H9 (cell line): ENCODE data around the gene DNAAF3. TPM values are rescaled to one million over a fixed set of nuclear protein-coding genes. Genes with fewer than 3 reads are reported as not detected.
A peak's percentile ranks its signal among the peaks of the same experiment; 100 is the strongest.

Experiments used
- DNase-seq: peaks from one replicate; pipeline ENCODE4 v3.0.0-alpha.2; 2017
- H2AFZ ChIP-seq: one replicate; pipeline ENCODE4 v1.6.1; 2013; ENCODE audit warnings: mild to moderate bottlenecking, low read length, control low read depth, moderate library complexity
- H2AK5ac ChIP-seq: 2 replicates; pipeline ENCODE4 v1.6.1; 2013; ENCODE audit warnings: low read length, control low read depth, mixed read lengths; ENCODE audit not compliant: insufficient read length
- H2BK120ac ChIP-seq: one replicate; pipeline ENCODE4 v1.6.1; 2013; ENCODE audit warnings: low read depth, mild to moderate bottlenecking, low read length, control low read depth, inconsistent platforms; ENCODE audit not compliant: poor library complexity, severe bottlenecking
- H2BK12ac ChIP-seq: 2 replicates; pipeline ENCODE4 v1.6.1; 2013; ENCODE audit warnings: low read length, control low read depth, mixed read lengths, low read depth; ENCODE audit not compliant: insufficient read length
- H2BK15ac ChIP-seq: 2 replicates; pipeline ENCODE4 v1.6.1; 2013; ENCODE audit warnings: low read depth, low read length, control low read depth
- H2BK20ac ChIP-seq: one replicate; pipeline ENCODE4 v1.6.1; 2013; ENCODE audit warnings: low read depth, mild to moderate bottlenecking, low read length, control low read depth, inconsistent platforms; ENCODE audit not compliant: poor library complexity, severe bottlenecking
- H2BK5ac ChIP-seq: 2 replicates; pipeline ENCODE4 v1.6.1; 2013; ENCODE audit warnings: low read length, control low read depth, mixed read lengths; ENCODE audit not compliant: insufficient read length
- H3K14ac ChIP-seq: 2 replicates; pipeline ENCODE4 v1.6.1; 2013; ENCODE audit warnings: low read length, control low read depth; ENCODE audit not compliant: insufficient read depth
- H3K18ac ChIP-seq: 2 replicates; pipeline ENCODE4 v1.6.1; 2013; ENCODE audit warnings: low read depth, mild to moderate bottlenecking, mixed read lengths, low read length, control low read depth; ENCODE audit not compliant: insufficient read length
- H3K23ac ChIP-seq: 2 replicates; pipeline ENCODE4 v1.6.1; 2013; ENCODE audit warnings: low read length, control low read depth, mixed read lengths, low read depth; ENCODE audit not compliant: insufficient read length
- H3K23me2 ChIP-seq: 2 replicates; pipeline ENCODE4 v1.6.1; 2013; ENCODE audit warnings: low read depth, mild to moderate bottlenecking, mixed read lengths, low read length, control low read depth; ENCODE audit not compliant: insufficient read length, poor library complexity, severe bottlenecking
- H3K27ac ChIP-seq: 2 replicates; pipeline ENCODE4 v1.5.1; 2013; ENCODE audit warnings: low read length, control low read depth, mixed read lengths, low read depth; ENCODE audit not compliant: insufficient read length
- H3K27me3 ChIP-seq: 2 replicates; pipeline ENCODE4 v1.6.1; 2013; ENCODE audit warnings: low read length, control low read depth, inconsistent platforms; ENCODE audit not compliant: insufficient read depth
- H3K4ac ChIP-seq: 2 replicates; pipeline ENCODE4 v1.6.1; 2013; ENCODE audit warnings: low read depth, mild to moderate bottlenecking, control low read depth, inconsistent platforms, low read length, moderate library complexity
- H3K4me1 ChIP-seq: 2 replicates; pipeline ENCODE4 v1.6.1; 2013; ENCODE audit warnings: low read length, control low read depth, inconsistent platforms; ENCODE audit not compliant: insufficient read depth
- H3K4me2 ChIP-seq: 2 replicates; pipeline ENCODE4 v1.6.1; 2013; ENCODE audit warnings: low read length, control low read depth, mixed read lengths; ENCODE audit not compliant: insufficient read length, insufficient read depth
- H3K56ac ChIP-seq: 2 replicates; pipeline ENCODE4 v1.6.1; 2013; ENCODE audit warnings: low read depth, mild to moderate bottlenecking, mixed read lengths, low read length, control low read depth; ENCODE audit not compliant: insufficient read length
- H3K79me1 ChIP-seq: 2 replicates; pipeline ENCODE4 v1.6.1; 2013; ENCODE audit warnings: low read depth, mild to moderate bottlenecking, moderate library complexity, low read length, control low read depth, inconsistent platforms; ENCODE audit not compliant: insufficient read depth, poor library complexity, severe bottlenecking
- H3K79me2 ChIP-seq: 2 replicates; pipeline ENCODE4 v1.6.1; 2013; ENCODE audit warnings: low read length, control low read depth, inconsistent platforms; ENCODE audit not compliant: insufficient read depth
- H3K9ac ChIP-seq: 2 replicates; pipeline ENCODE4 v1.6.1; 2013; ENCODE audit warnings: low read length, control low read depth, mixed read lengths; ENCODE audit not compliant: insufficient read length; ENCODE audit errors: extremely low read depth
- H3K9me3 ChIP-seq: one replicate; pipeline ENCODE4 v1.6.1; 2013; ENCODE audit warnings: low read depth, low read length, inconsistent platforms; ENCODE audit not compliant: control insufficient read depth
- H3T11ph ChIP-seq: one replicate; pipeline ENCODE4 v1.6.1; 2013; ENCODE audit warnings: mild to moderate bottlenecking, low read length, control low read depth, inconsistent platforms
- H4K20me1 ChIP-seq: one replicate; pipeline ENCODE4 v1.6.1; 2013; ENCODE audit not compliant: control insufficient read depth, insufficient read length, insufficient read depth
- H4K5ac ChIP-seq: 2 replicates; pipeline ENCODE4 v1.6.1; 2013; ENCODE audit warnings: low read depth, mild to moderate bottlenecking, mixed read lengths, low read length, control low read depth; ENCODE audit not compliant: insufficient read length
- H4K8ac ChIP-seq: replicated peaks from 2 replicates; pipeline ENCODE4 v1.6.1; 2013; ENCODE audit warnings: low read length, control low read depth, mixed read lengths, low read depth; ENCODE audit not compliant: insufficient read length
- H4K91ac ChIP-seq: 2 replicates; pipeline ENCODE4 v1.6.1; 2013; ENCODE audit warnings: low read depth, mild to moderate bottlenecking, moderate library complexity, mixed read lengths, low read length, control low read depth; ENCODE audit not compliant: insufficient read length
- H3K27ac Mint-ChIP-seq, 3 experiments: 2 replicates in 2 of 3; 3 replicates in 1 of 3; pipeline ENCODE4 v1.8.0; 2020 to 2021; ENCODE audit warnings: mixed read lengths in 3 of 3, mild to moderate bottlenecking in 1 of 3, moderate library complexity in 1 of 3
- H3K27me3 Mint-ChIP-seq: 2 replicates; pipeline ENCODE4 v1.8.0; 2021; ENCODE audit warnings: low read depth, mild to moderate bottlenecking, moderate library complexity, mixed read lengths
- H3K36me3 Mint-ChIP-seq, 3 experiments: 2 replicates in 2 of 3; 3 replicates in 1 of 3; pipeline ENCODE4 v1.8.0; 2020 to 2021; ENCODE audit warnings: low read depth in 3 of 3, mixed read lengths in 3 of 3; ENCODE audit not compliant: insufficient read depth in 1 of 3
- H3K4me1 Mint-ChIP-seq, 2 experiments: 2 replicates each; pipeline ENCODE4 v1.8.0; 2020; ENCODE audit warnings: mixed read lengths in 2 of 2
- H3K4me3 Mint-ChIP-seq, 2 experiments: 2 replicates in 1 of 2; 3 replicates in 1 of 2; pipeline ENCODE4 v1.8.0; 2020 to 2021; ENCODE audit warnings: mild to moderate bottlenecking in 2 of 2, mixed read lengths in 2 of 2, moderate library complexity in 1 of 2
- H3K9me3 Mint-ChIP-seq, 2 experiments: 2 replicates in 1 of 2; 3 replicates in 1 of 2; pipeline ENCODE4 v1.8.0; 2020; ENCODE audit warnings: mild to moderate bottlenecking in 2 of 2, mixed read lengths in 2 of 2, moderate library complexity in 1 of 2
- WGBS: extraction: QIAGEN DNeasy Blood & Tissue Kit; methylation state at CpG from one replicate; pipeline ENCODE4 v1.1.7; 2013; ENCODE audit warnings: missing lambda C conversion rate, low lambda C conversion rate, mixed read lengths; ENCODE audit not compliant: insufficient read length; ENCODE audit errors: extremely low coverage; 5-methylcytosine and 5-hydroxymethylcytosine counted together
- total RNA-seq: library from RNA; stranded (reverse); gene quantifications from 2 replicates; pipeline ENCODE4 v1.2.1, GENCODE V29; 2021
- TF ChIP-seq, protein P1 (sequence below): fragments of 200-600 bp; sonication (generic); conservative IDR thresholded peaks from 3 replicates; pipeline ENCODE4 v1.8.0; 2021; ENCODE audit warnings: antibody characterized with exemption, mild to moderate bottlenecking

DNAAF3 gene
- total RNA-seq, 1 experiment from 2014 or later: 4.6 TPM

DNA sequence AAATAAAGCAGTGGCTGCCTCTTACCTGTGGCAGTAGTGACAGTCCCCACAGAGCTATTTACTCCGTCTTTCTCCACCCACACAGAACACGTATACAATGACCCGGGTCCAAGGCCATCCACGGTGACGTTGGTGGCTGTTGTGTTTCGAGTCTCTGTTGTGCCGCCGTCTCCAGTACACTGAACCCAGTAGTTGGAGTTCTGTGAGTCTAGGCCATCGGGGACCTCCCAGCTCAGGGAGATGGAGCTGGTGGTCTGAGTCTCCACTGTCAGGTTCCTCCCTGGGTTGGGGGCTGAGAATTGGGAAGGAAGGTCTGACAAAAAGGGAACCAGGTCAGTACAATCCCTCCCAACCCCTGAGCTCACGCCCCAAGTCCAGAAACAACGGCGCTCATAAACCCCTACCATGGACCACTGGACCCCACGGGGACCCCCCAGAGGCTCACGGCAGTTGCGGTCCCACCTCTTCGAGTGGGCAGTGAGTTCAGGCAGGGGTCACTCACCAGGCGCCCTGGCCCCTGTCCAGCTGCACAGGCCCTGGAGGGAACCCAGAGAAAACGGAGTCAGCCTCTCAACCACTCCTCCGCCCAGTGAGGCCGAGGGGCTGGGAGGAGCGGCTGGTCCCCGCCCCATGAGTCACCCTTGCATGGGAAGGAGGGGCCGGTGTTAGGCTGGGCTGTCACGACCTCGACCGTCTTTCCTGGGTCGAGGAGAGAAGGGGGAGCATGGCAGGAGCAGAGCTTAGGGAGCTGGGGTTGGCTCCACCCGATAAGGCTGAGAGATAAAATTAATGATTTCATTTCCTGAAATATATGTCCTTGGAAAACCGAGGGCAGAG, 40.5 kb upstream of the DNAAF3 start:
- Histone ChIP-seq H3K4me1 (no peaks in the 10 kb centered on the region), H2BK15ac (no peak overlapping the region), H3K4ac (no peak overlapping the region), H3K27ac (no peak overlapping the region), H3T11ph (no peak overlapping the region), H4K8ac (no peak overlapping the region), H3K79me1 (no peaks in the 10 kb centered on the region), H3K23me2 (no peaks in the 10 kb centered on the region), H4K5ac (no peak overlapping the region), H3K4me2 (peak overlapping the region; percentile 12), H2BK12ac (no peak overlapping the region), H2AK5ac (no peak overlapping the region), H3K23ac (no peak overlapping the region), H2BK5ac (no peak overlapping the region), H2AFZ (no peak overlapping the region), H2BK120ac (no peak overlapping the region), H3K56ac (no peak overlapping the region), H3K9ac (no peak overlapping the region), H3K79me2 (no peaks in the 10 kb centered on the region), H4K91ac (no peak overlapping the region), H3K27me3 (no peaks in the 10 kb centered on the region), H3K9me3 (no peaks in the 10 kb centered on the region), H2BK20ac (no peak overlapping the region), H3K18ac (no peak overlapping the region), H3K14ac (no peak overlapping the region; the same call in 1 of the 2 replicates), H4K20me1 (no peaks in the 10 kb centered on the region)
- peak overlapping the region; percentile 7 to 62; a peak in 3 of 5 replicates for H3K4me3 Mint-ChIP-seq
- DNase-seq: peak; percentile 87
- no peaks in the 10 kb centered on the region for H3K36me3 Mint-ChIP-seq
- peaks cover 0 to 5% of the 10 kb centered on the region in 2 experiments; a peak in 3 of 5 replicates for H3K9me3 Mint-ChIP-seq
- peaks cover 32% of the 10 kb centered on the region for H3K27me3 Mint-ChIP-seq
- WGBS: no CpG with 5 or more reads among the region's 29 CpGs
- peak overlapping the region in 2 of 3 experiments; percentile 72 to 78; a peak in 2 of 7 replicates for H3K27ac Mint-ChIP-seq
- peaks cover 9 to 12% of the 10 kb centered on the region in 2 experiments for H3K4me1 Mint-ChIP-seq
- TF ChIP-seq, protein P1, sequence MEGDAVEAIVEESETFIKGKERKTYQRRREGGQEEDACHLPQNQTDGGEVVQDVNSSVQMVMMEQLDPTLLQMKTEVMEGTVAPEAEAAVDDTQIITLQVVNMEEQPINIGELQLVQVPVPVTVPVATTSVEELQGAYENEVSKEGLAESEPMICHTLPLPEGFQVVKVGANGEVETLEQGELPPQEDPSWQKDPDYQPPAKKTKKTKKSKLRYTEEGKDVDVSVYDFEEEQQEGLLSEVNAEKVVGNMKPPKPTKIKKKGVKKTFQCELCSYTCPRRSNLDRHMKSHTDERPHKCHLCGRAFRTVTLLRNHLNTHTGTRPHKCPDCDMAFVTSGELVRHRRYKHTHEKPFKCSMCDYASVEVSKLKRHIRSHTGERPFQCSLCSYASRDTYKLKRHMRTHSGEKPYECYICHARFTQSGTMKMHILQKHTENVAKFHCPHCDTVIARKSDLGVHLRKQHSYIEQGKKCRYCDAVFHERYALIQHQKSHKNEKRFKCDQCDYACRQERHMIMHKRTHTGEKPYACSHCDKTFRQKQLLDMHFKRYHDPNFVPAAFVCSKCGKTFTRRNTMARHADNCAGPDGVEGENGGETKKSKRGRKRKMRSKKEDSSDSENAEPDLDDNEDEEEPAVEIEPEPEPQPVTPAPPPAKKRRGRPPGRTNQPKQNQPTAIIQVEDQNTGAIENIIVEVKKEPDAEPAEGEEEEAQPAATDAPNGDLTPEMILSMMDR: no peak
